OCI-LY3 (cell line): ENCODE measurements around the gene SELENOM.

Source experiments
- CTCF ChIP-seq: fragments of 200-600, 300-600 bp; sonication (generic); IDR thresholded peaks from 2 replicates; pipeline ENCODE4 v1.5.1; 2014; ENCODE audit warnings: antibody characterized with exemption, low read length, low read depth
- EZH2phosphoT487 ChIP-seq: fragments of 200-600 bp; shearing (Covaris generic); IDR thresholded peaks from 2 replicates; pipeline ENCODE4 v1.6.1; 2018; ENCODE audit warnings: antibody characterized with exemption, mixed run types, low read depth

- TF ChIP-seq CTCF (no peak), EZH2phosphoT487 (no peak)
These were observed 46.0 kb upstream of the SELENOM start for GRCh38 chr22:31153357-31153756.
